Neural cell (in vitro differentiated cells): ENCODE data around the gene INHA. TPM values are rescaled to one million over a fixed set of nuclear protein-coding genes. Genes with fewer than 3 reads are reported as not detected.

Experiments
- H2AFZ ChIP-seq: fragments of 200-600, 300-800 bp; sonication (generic), shearing (Covaris generic); 2 replicates; pipeline ENCODE4 v1.6.0; 2014; ENCODE audit warnings: low read depth, mild to moderate bottlenecking, antibody characterized with exemption, low read length, moderate library complexity
- H3F3A ChIP-seq: fragments of 200-600 bp; shearing (Covaris generic); 2 replicates; pipeline ENCODE4 v1.6.1; 2016; ENCODE audit warnings: mild to moderate bottlenecking, moderate library complexity, mixed read lengths, antibody characterized with exemption, low read length; ENCODE audit not compliant: insufficient read depth, poor library complexity, severe bottlenecking
- H3K27ac ChIP-seq: fragments of 200-600, 300-800 bp; sonication (generic), shearing (Covaris generic); 2 replicates; pipeline ENCODE4 v1.5.1; 2014; ENCODE audit warnings: mild to moderate bottlenecking, low read length, moderate library complexity
- H3K27me3 ChIP-seq: fragments of 300-800, 200-600 bp; sonication (generic), shearing (Covaris generic); 2 replicates; pipeline ENCODE4 v1.6.0; 2014; ENCODE audit warnings: mild to moderate bottlenecking, low read depth, low read length, moderate library complexity; ENCODE audit not compliant: insufficient read depth
- H3K36me3 ChIP-seq: fragments of 300-800, 200-600 bp; sonication (generic), shearing (Covaris generic); 2 replicates; pipeline ENCODE4 v1.5.1; 2014; ENCODE audit warnings: mild to moderate bottlenecking, antibody characterized with exemption, low read length, moderate library complexity; ENCODE audit not compliant: insufficient read depth
- H3K4me2 ChIP-seq: fragments of 300-800, 200-600 bp; sonication (generic), shearing (Covaris generic); 2 replicates; pipeline ENCODE4 v1.6.0; 2014; ENCODE audit warnings: mild to moderate bottlenecking, low read length
- H3K4me3 ChIP-seq: fragments of 300-800, 200-600 bp; sonication (generic), shearing (Covaris generic); 2 replicates; pipeline ENCODE4 v1.5.1; 2014; ENCODE audit warnings: mild to moderate bottlenecking, low read length, moderate library complexity
- H3K79me2 ChIP-seq: fragments of 200-600 bp; shearing (Covaris generic); replicated peaks from 2 replicates; pipeline ENCODE4 v1.6.0; 2014; ENCODE audit warnings: mild to moderate bottlenecking, low read length, moderate library complexity; ENCODE audit not compliant: insufficient read depth
- H3K9ac ChIP-seq: fragments of 300-800, 200-600 bp; sonication (generic), shearing (Covaris generic); 2 replicates; pipeline ENCODE4 v1.6.1; 2016; ENCODE audit warnings: mild to moderate bottlenecking, low read length, mixed read lengths
- H3K9me2 ChIP-seq: fragments of 200-600 bp; shearing (Covaris generic); 2 replicates; pipeline ENCODE4 v1.6.1; 2016; ENCODE audit warnings: mild to moderate bottlenecking, low read length, mixed read lengths; ENCODE audit not compliant: insufficient read depth
- H3K9me3 ChIP-seq: fragments of 200-600, 300-800 bp; sonication (generic), shearing (Covaris generic); 2 replicates; pipeline ENCODE4 v1.6.1; 2016; ENCODE audit warnings: mild to moderate bottlenecking, mixed run types, low read length, moderate library complexity, mixed read lengths
- H4K20me1 ChIP-seq: fragments of 200-600 bp; shearing (Covaris generic); 2 replicates; pipeline ENCODE4 v1.6.1; 2016; ENCODE audit warnings: mild to moderate bottlenecking, mixed run types; ENCODE audit not compliant: insufficient read depth
- EP300 ChIP-seq: fragments of 450-650 bp; conservative IDR thresholded peaks from 2 replicates; pipeline ENCODE4 v1.6.1; 2014; ENCODE audit warnings: antibody characterized with exemption, mild to moderate bottlenecking, moderate library complexity; ENCODE audit not compliant: poor library complexity, severe bottlenecking
- MXI1 ChIP-seq: fragments of 450-650 bp; conservative IDR thresholded peaks from 2 replicates; pipeline ENCODE4 v1.6.1; 2014; ENCODE audit warnings: antibody characterized with exemption, mild to moderate bottlenecking; ENCODE audit not compliant: poor library complexity, severe bottlenecking
- POLR2AphosphoS5 ChIP-seq: IDR thresholded peaks from 2 replicates; pipeline ENCODE4 v1.6.1; 2012
- RAD21 ChIP-seq: fragments of 450-650 bp; conservative IDR thresholded peaks from 2 replicates; pipeline ENCODE4 v1.6.1; 2014; ENCODE audit warnings: antibody characterized with exemption, mild to moderate bottlenecking, moderate library complexity
- SMC3 ChIP-seq: fragments of 450-650 bp; conservative IDR thresholded peaks from 2 replicates; pipeline ENCODE4 v1.6.1; 2014; ENCODE audit warnings: antibody characterized with exemption, mild to moderate bottlenecking, moderate library complexity; ENCODE audit not compliant: poor library complexity
- TAF1 ChIP-seq: IDR thresholded peaks from 2 replicates; pipeline ENCODE4 v1.6.1; 2012; ENCODE audit warnings: low read depth
- polyA plus RNA-seq: library from polyadenylated mRNA; depleted of rRNA; stranded (reverse); fragments of >200 nt; gene quantifications from 2 replicates; pipeline ENCODE4 v1.2.3, GENCODE V29; 2014
- TF ChIP-seq, protein P1 (sequence below): fragments of 450-650 bp; IDR thresholded peaks from 2 replicates; pipeline ENCODE4 v1.5.1; 2014; ENCODE audit warnings: antibody characterized with exemption, mild to moderate bottlenecking, moderate library complexity; ENCODE audit not compliant: poor library complexity, severe bottlenecking
- TF ChIP-seq, protein P2 (sequence below): IDR thresholded peaks from 2 replicates; pipeline ENCODE4 v1.6.1; 2012; ENCODE audit warnings: borderline replicate concordance

Gene INHA
- polyA plus RNA-seq, 1 donor from 2014 or later: 2.7 TPM

DNA sequence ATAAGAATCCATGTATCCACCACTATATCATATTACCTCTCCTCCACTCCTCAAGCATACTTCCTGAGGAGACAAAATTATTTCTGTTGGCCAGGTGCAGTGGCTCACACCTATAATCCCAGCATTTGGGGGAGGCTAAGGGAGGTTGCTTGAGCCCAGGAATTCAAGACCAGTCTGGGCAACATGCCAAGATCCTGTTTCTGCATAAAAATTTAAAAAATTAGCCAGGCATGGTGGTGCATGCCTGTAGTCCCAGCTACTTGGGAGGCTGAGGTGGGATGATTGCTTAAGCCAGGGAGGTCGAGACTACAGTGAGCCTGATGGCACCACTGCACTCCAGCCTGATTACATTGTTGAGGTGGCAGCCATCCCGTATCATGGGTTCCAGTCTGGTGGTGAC, 9.2 kb downstream of the INHA start:
- H3K9me3 ChIP-seq: no peaks in the 10 kb centered on the region
- H3K4me3 ChIP-seq: no peak overlapping the region
- H2AFZ ChIP-seq: no peak overlapping the region
- no peaks in the 10 kb centered on the region for H3F3A ChIP-seq
- H3K9me2 ChIP-seq: no peaks in the 10 kb centered on the region
- H4K20me1 ChIP-seq: no peaks in the 10 kb centered on the region
- TF ChIP-seq POLR2AphosphoS5: no peak
- no peak for TF ChIP-seq TAF1
- TF ChIP-seq, protein P1, sequence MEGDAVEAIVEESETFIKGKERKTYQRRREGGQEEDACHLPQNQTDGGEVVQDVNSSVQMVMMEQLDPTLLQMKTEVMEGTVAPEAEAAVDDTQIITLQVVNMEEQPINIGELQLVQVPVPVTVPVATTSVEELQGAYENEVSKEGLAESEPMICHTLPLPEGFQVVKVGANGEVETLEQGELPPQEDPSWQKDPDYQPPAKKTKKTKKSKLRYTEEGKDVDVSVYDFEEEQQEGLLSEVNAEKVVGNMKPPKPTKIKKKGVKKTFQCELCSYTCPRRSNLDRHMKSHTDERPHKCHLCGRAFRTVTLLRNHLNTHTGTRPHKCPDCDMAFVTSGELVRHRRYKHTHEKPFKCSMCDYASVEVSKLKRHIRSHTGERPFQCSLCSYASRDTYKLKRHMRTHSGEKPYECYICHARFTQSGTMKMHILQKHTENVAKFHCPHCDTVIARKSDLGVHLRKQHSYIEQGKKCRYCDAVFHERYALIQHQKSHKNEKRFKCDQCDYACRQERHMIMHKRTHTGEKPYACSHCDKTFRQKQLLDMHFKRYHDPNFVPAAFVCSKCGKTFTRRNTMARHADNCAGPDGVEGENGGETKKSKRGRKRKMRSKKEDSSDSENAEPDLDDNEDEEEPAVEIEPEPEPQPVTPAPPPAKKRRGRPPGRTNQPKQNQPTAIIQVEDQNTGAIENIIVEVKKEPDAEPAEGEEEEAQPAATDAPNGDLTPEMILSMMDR: no peak
- TF ChIP-seq SMC3: no peak
- TF ChIP-seq MXI1: no peak
- no peaks in the 10 kb centered on the region for H3K36me3 ChIP-seq
- H3K9ac ChIP-seq: no peak overlapping the region
- no peak overlapping the region for H3K4me2 ChIP-seq
- no peaks in the 10 kb centered on the region for H3K79me2 ChIP-seq
- no peak overlapping the region for H3K27ac ChIP-seq
- H3K27me3 ChIP-seq: no peaks in the 10 kb centered on the region

DNA sequence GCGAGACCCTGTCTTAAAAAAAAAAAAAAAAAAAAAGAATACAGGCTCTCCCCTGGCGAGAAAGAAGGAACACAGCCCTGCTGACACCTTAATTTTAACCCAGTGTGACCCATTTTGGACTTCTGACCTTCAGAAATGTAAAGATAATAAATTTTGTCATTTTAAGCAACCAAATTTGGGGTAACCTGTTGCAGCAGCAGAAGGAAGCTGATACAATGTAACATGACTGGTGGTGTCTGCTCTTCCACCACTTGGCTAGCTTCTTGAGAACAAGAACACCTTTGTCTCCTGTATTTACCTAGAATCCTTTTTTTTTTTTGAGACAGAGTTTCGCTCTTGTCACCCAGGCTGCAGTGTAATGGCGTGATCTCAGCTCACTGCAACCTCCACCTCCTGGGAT, 19.0 kb downstream of the INHA start:
- H3K9me2 ChIP-seq: no peaks in the 10 kb centered on the region
- no peaks in the 10 kb centered on the region for H4K20me1 ChIP-seq
- no peaks in the 10 kb centered on the region for H3K9me3 ChIP-seq
- H3K79me2 ChIP-seq: no peaks in the 10 kb centered on the region
- H3K4me2 ChIP-seq: no peak overlapping the region
- no peak overlapping the region for H3K27ac ChIP-seq
- no peaks in the 10 kb centered on the region for H3K27me3 ChIP-seq
- H2AFZ ChIP-seq: no peak overlapping the region
- H3K4me3 ChIP-seq: no peak overlapping the region
- no peak overlapping the region for H3K9ac ChIP-seq
- H3F3A ChIP-seq: no peaks in the 10 kb centered on the region
- no peaks in the 10 kb centered on the region for H3K36me3 ChIP-seq
- TF ChIP-seq, protein P2, sequence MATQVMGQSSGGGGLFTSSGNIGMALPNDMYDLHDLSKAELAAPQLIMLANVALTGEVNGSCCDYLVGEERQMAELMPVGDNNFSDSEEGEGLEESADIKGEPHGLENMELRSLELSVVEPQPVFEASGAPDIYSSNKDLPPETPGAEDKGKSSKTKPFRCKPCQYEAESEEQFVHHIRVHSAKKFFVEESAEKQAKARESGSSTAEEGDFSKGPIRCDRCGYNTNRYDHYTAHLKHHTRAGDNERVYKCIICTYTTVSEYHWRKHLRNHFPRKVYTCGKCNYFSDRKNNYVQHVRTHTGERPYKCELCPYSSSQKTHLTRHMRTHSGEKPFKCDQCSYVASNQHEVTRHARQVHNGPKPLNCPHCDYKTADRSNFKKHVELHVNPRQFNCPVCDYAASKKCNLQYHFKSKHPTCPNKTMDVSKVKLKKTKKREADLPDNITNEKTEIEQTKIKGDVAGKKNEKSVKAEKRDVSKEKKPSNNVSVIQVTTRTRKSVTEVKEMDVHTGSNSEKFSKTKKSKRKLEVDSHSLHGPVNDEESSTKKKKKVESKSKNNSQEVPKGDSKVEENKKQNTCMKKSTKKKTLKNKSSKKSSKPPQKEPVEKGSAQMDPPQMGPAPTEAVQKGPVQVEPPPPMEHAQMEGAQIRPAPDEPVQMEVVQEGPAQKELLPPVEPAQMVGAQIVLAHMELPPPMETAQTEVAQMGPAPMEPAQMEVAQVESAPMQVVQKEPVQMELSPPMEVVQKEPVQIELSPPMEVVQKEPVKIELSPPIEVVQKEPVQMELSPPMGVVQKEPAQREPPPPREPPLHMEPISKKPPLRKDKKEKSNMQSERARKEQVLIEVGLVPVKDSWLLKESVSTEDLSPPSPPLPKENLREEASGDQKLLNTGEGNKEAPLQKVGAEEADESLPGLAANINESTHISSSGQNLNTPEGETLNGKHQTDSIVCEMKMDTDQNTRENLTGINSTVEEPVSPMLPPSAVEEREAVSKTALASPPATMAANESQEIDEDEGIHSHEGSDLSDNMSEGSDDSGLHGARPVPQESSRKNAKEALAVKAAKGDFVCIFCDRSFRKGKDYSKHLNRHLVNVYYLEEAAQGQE: no peak
- no peak for TF ChIP-seq RAD21
- TF ChIP-seq MXI1: no peak
- TF ChIP-seq POLR2AphosphoS5: no peak
- no peak for TF ChIP-seq EP300
- TF ChIP-seq, protein P1: no peak
- TF ChIP-seq TAF1: no peak
